ENCODE measurements around the gene ISCU. TPM values are rescaled to one million over a fixed set of nuclear protein-coding genes. Genes with fewer than 3 reads are reported as not detected.
A peak's percentile ranks its signal among the peaks of the same experiment; 100 is the strongest.
"Not testable (repeated sequence)": the region's sequence is repeated elsewhere in the genome, so short reads cannot be mapped to it uniquely, and the experiment has no call there.

The ISCU gene
- total RNA-seq, 1 donor from 2014 or later: 74.9 TPM

- H3K4me1 Mint-ChIP-seq (ENCODE audit: low read depth): peaks cover 81% of the 10 kb centered on the region
- DNase-seq (ENCODE audit: low spot score); H3K9me3 Mint-ChIP-seq; intact Hi-C loops (cut with micrococcal nuclease); H3K27ac Mint-ChIP-seq; H3K27me3 Mint-ChIP-seq (ENCODE audit: insufficient read depth); H3K4me3 Mint-ChIP-seq: not testable (repeated sequence)
- H3K36me3 Mint-ChIP-seq (ENCODE audit: low read depth): peaks cover 20% of the 10 kb centered on the region
Observed at GRCh38 chr12:108555383-108555782, 7.0 kb upstream of the ISCU start.

DNA sequence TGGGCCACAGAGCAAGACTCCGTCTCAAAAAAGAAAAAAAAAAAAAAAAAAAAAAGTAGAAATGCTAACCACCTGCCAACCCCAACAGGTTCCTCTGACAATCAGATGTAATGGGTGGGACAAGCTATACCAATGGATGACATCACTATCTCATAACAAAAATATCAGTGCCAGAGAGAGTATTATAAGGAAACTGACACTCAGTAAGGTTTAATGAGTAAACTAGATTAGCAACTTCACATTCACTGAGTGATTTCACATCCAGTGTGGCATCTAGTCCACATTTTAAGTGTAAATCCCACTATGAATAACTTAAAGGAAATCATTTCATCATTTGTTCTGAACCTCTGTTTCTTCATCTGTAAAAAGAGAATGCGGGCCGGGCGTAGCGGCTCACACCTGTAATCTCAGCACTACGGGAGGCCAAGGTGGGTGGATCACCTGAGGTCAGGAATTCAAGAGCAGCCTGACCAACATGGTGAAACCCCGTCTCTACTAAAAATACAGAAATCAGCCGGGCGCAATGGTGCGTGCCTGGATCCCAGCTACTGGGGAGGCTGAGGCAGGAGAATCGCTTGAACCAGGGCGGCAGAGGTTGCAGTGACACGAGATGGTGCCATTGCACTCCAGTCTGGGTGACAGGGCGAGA is 3.3 kb upstream of the ISCU start:
- no peaks in the 10 kb centered on the region for H3K9me3 Mint-ChIP-seq
- no peak for DNase-seq (ENCODE audit: low spot score)
- H3K27me3 Mint-ChIP-seq (ENCODE audit: insufficient read depth): no peaks in the 10 kb centered on the region
- peak overlapping the region; percentile 100 for H3K4me3 Mint-ChIP-seq
- peak overlapping the region; percentile 74 for H3K27ac Mint-ChIP-seq
- peaks cover 21% of the 10 kb centered on the region for H3K36me3 Mint-ChIP-seq (ENCODE audit: low read depth)
- intact Hi-C loops (cut with micrococcal nuclease): no loop called here
- peaks cover 64% of the 10 kb centered on the region for H3K4me1 Mint-ChIP-seq (ENCODE audit: low read depth)

- Mint-ChIP-seq H3K27me3 (ENCODE audit: insufficient read depth) (no peaks in the 10 kb centered on the region), H3K4me3 (peak overlapping the region; percentile 100), H3K36me3 (ENCODE audit: low read depth) (peaks cover 23% of the 10 kb centered on the region), H3K4me1 (ENCODE audit: low read depth) (peaks cover 63% of the 10 kb centered on the region), H3K9me3 (no peaks in the 10 kb centered on the region), H3K27ac (peak overlapping the region; percentile 99)
- no peak for DNase-seq (ENCODE audit: low spot score)
- intact Hi-C loops (cut with micrococcal nuclease): loop anchor here (1.0 to 10.0 kb wide), 3 partner anchors 10 to 797 kb away; partner anchors contain the start of gene PRDM4
Observed at GRCh38 chr12:108559748-108560147, 2.6 kb upstream of the ISCU start.

- Mint-ChIP-seq H3K36me3 (ENCODE audit: low read depth) (peaks cover 25% of the 10 kb centered on the region), H3K27me3 (ENCODE audit: insufficient read depth) (no peaks in the 10 kb centered on the region), H3K27ac (peak overlapping the region; percentile 99), H3K4me1 (ENCODE audit: low read depth) (peaks cover 59% of the 10 kb centered on the region), H3K4me3 (peak overlapping the region; percentile 100), H3K9me3 (no peaks in the 10 kb centered on the region)
- intact Hi-C loops (cut with micrococcal nuclease): loop anchor here (1.0 to 10.0 kb wide), 3 partner anchors 9 to 798 kb away; partner anchors contain the start of gene PRDM4
- no peak for DNase-seq (ENCODE audit: low spot score)
Observed at GRCh38 chr12:108560321-108560721, 2.1 kb upstream of the ISCU start.

DNA sequence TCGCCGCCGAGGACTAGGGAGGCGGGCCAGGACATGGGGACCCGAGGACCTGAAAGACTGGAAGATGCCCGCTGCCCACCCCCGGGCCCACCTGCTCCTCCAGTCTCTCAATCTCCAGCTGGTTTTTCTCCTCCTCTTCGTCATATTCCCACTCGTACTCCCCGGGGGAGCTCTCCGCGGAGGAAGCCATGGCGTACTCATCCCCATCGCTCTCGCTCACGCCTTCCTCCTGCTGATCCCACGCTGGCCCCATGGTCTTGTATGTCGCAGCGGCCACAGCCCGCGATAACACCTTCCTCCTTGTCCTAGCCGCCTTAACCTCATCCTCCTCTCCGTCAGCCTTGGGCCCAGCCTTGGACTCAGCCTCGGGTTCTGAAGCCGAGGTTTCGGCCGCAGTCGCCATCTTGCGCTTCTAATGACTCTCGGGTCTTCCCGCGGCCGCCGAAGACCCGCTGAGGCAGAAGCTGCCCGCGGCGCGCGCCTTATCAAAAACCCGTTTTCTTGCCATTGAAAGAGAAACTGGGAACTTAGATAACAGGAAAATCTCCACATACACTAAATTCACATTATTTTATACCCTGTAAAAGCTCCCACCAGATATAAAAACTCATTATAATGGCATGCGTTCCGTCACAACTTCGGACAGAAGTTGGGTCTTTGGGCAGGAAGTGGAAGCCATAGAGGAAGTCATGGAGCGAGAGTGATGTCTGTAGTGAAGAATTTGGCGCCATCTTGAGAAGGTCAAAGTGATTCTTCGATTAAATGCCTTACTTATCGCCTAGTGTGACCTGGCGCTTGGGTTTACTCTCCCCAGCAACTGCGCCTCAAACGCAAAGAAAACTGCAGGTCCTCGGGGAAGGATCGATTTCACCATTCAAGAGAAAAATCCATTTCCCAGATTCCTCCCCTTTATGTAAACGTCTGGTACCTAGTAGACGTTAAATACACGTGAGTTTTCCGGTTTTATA is 1.4 kb upstream of the ISCU start, which contains the start of gene SART3:
SART3 (minus strand) TSS at position 422 of the 968 bp plus-strand sequence; CDS start at position 403, 19 bp downstream.
- peak within 1 kb of the TSS; percentile 100 for H3K4me3 Mint-ChIP-seq
- DNase-seq (ENCODE audit: low spot score): peak; percentile 74
- no peaks in the 10 kb centered on the region for H3K9me3 Mint-ChIP-seq
- intact Hi-C loops (cut with micrococcal nuclease): loop anchor here (1.0 to 10.0 kb wide), 5 partner anchors 8 to 799 kb away; partner anchors contain the start of genes CORO1C, FICD and PRDM4
- peaks cover 29% of the 10 kb centered on the region for H3K36me3 Mint-ChIP-seq (ENCODE audit: low read depth)
- H3K27me3 Mint-ChIP-seq (ENCODE audit: insufficient read depth): no peaks in the 10 kb centered on the region
- H3K4me1 Mint-ChIP-seq (ENCODE audit: low read depth): peaks cover 58% of the 10 kb centered on the region
- peak within 1 kb of the TSS; percentile 99 for H3K27ac Mint-ChIP-seq

DNA sequence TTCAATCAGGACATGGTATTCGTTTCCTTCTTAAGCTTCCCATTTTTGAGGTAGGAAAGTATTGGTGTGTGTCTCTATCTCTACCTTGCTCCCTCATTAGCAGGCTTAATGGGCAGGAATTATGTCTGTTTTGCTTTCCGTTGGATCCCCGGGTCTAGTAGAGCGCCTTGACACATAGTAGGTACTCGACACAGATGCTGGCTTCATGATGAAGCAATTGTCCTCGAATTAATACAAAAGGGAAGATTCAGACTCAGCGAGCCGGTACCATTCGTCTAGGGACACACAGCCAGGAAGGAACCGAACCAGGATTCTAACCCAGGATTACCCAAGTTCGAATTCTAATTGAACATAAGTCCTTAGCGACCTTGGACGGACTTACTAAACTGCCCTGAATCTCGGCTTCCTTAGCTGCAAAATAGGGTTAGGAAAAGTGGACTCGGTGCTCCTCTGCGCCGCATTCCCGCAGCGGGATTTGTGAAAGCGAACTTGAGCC is 496 bp upstream of the ISCU start:
- H3K36me3 Mint-ChIP-seq (ENCODE audit: low read depth): peaks cover 30% of the 10 kb centered on the region
- intact Hi-C loops (cut with micrococcal nuclease): loop anchor here (1.0 to 10.0 kb wide), 8 partner anchors 11 to 800 kb away; partner anchors contain the start of genes CORO1C, FICD, PRDM4 and SSH1
- H3K4me3 Mint-ChIP-seq: peak overlapping the region; percentile 100
- peaks cover 57% of the 10 kb centered on the region for H3K4me1 Mint-ChIP-seq (ENCODE audit: low read depth)
- H3K27me3 Mint-ChIP-seq (ENCODE audit: insufficient read depth): no peaks in the 10 kb centered on the region
- DNase-seq (ENCODE audit: low spot score): no peak
- peak overlapping the region; percentile 99 for H3K27ac Mint-ChIP-seq
- H3K9me3 Mint-ChIP-seq: no peaks in the 10 kb centered on the region

DNA sequence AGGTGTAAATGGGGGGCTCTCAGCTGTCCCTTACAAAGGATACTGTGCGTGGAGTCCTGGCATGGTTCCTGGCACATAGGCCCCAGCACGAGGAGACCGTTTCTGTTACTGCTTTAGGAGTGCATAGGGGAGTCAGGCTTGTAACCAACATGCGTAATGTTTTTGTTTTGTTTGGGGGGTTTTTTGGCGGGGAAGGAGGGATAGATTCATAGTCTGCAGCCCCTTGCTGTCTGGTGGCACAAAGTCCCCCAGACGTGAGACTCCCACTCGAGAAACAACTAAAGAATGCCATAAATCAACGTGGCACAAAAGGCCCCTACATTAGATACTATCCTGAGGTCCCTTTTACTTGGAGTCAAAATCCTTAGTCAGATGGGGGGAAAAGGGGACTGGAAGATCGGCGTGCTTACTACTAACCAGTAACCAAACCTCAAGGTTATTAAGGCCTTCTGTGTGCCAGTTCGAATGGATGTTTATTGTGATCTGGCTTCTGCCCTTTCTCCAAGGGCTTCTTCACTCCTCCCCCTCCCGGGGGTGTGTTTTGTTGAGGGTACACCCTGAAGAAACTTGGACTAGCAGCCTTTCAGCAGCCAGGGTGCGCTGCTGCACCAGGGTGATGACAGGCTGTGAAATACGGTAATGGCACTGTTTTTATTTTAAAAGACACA is 874 bp downstream of the ISCU start:
- Mint-ChIP-seq H3K27ac (peak overlapping the region; percentile 99), H3K36me3 (ENCODE audit: low read depth) (peaks cover 43% of the 10 kb centered on the region), H3K4me3 (peak overlapping the region; percentile 100), H3K9me3 (no peaks in the 10 kb centered on the region), H3K4me1 (ENCODE audit: low read depth) (peaks cover 60% of the 10 kb centered on the region), H3K27me3 (ENCODE audit: insufficient read depth) (no peaks in the 10 kb centered on the region)
- intact Hi-C loops (cut with micrococcal nuclease): loop anchor here (1.0 to 10.0 kb wide), 10 partner anchors 55 to 801 kb away; partner anchors contain the start of genes ALKBH2, PRDM4, SELPLG and SSH1
- DNase-seq (ENCODE audit: low spot score): peak; percentile 82

GRCh38 chr12:108563804-108564151 is 1.4 kb downstream of the ISCU start:
- H3K4me3 Mint-ChIP-seq: peak overlapping the region; percentile 100
- H3K36me3 Mint-ChIP-seq (ENCODE audit: low read depth): peaks cover 47% of the 10 kb centered on the region
- H3K9me3 Mint-ChIP-seq: no peaks in the 10 kb centered on the region
- no peaks in the 10 kb centered on the region for H3K27me3 Mint-ChIP-seq (ENCODE audit: insufficient read depth)
- H3K4me1 Mint-ChIP-seq (ENCODE audit: low read depth): peaks cover 63% of the 10 kb centered on the region
- DNase-seq (ENCODE audit: low spot score): no peak
- intact Hi-C loops (cut with micrococcal nuclease): loop anchor here (1.0 to 10.0 kb wide), 10 partner anchors 55 to 801 kb away; partner anchors contain the start of genes ALKBH2, PRDM4, SELPLG and SSH1
- peak overlapping the region; percentile 99 for H3K27ac Mint-ChIP-seq

- H3K9me3 Mint-ChIP-seq: no peaks in the 10 kb centered on the region
- H3K27ac Mint-ChIP-seq: no peak overlapping the region
- no peaks in the 10 kb centered on the region for H3K27me3 Mint-ChIP-seq (ENCODE audit: insufficient read depth)
- peaks cover 53% of the 10 kb centered on the region for H3K36me3 Mint-ChIP-seq (ENCODE audit: low read depth)
- peaks cover 62% of the 10 kb centered on the region for H3K4me1 Mint-ChIP-seq (ENCODE audit: low read depth)
- no peak for DNase-seq (ENCODE audit: low spot score)
- H3K4me3 Mint-ChIP-seq: no peak overlapping the region
- intact Hi-C loops (cut with micrococcal nuclease): loop anchor here (5.0 to 10.0 kb wide), 2 partner anchors 590 to 802 kb away; partner anchors contain the start of gene PRDM4
Observed at GRCh38 chr12:108564724-108565123, 2.3 kb downstream of the ISCU start.

DNA sequence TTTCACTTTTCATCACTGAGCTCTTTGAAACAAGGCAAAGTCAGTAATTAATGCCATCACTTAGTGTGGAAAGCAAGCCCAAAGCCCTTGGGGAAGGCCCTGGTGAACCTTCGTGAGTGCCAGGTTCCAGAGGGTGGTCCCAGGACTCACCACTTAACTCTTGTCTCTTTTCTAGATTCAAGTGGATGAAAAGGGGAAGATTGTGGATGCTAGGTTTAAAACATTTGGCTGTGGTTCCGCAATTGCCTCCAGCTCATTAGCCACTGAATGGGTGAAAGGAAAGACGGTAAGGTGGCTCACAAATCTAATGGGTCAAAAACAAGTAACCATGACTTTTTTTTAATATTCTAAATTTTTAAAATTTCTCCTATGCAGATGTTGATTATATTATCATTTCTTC is 2.8 kb downstream of the ISCU start:
- no peaks in the 10 kb centered on the region for H3K27me3 Mint-ChIP-seq (ENCODE audit: insufficient read depth)
- DNase-seq (ENCODE audit: low spot score): no peak
- H3K27ac Mint-ChIP-seq: no peak overlapping the region
- H3K4me3 Mint-ChIP-seq: no peak overlapping the region
- intact Hi-C loops (cut with micrococcal nuclease): loop anchor here (10.0 kb wide), 1 partner anchor 590 kb away; no protein-coding TSS in a partner anchor
- peaks cover 58% of the 10 kb centered on the region for H3K4me1 Mint-ChIP-seq (ENCODE audit: low read depth)
- H3K36me3 Mint-ChIP-seq (ENCODE audit: low read depth): peaks cover 48% of the 10 kb centered on the region
- H3K9me3 Mint-ChIP-seq: no peaks in the 10 kb centered on the region

- no peaks in the 10 kb centered on the region for H3K9me3 Mint-ChIP-seq
- peaks cover 64% of the 10 kb centered on the region for H3K4me1 Mint-ChIP-seq (ENCODE audit: low read depth)
- intact Hi-C loops (cut with micrococcal nuclease): loop anchor here (10.0 kb wide), 1 partner anchor 589 kb away; no protein-coding TSS in a partner anchor
- H3K4me3 Mint-ChIP-seq: no peak overlapping the region
- peaks cover 44% of the 10 kb centered on the region for H3K36me3 Mint-ChIP-seq (ENCODE audit: low read depth)
- DNase-seq (ENCODE audit: low spot score): no peak
- peak overlapping the region; percentile 14 for H3K27ac Mint-ChIP-seq
- H3K27me3 Mint-ChIP-seq (ENCODE audit: insufficient read depth): no peaks in the 10 kb centered on the region
Observed at GRCh38 chr12:108565976-108566375, 3.6 kb downstream of the ISCU start.

DNA sequence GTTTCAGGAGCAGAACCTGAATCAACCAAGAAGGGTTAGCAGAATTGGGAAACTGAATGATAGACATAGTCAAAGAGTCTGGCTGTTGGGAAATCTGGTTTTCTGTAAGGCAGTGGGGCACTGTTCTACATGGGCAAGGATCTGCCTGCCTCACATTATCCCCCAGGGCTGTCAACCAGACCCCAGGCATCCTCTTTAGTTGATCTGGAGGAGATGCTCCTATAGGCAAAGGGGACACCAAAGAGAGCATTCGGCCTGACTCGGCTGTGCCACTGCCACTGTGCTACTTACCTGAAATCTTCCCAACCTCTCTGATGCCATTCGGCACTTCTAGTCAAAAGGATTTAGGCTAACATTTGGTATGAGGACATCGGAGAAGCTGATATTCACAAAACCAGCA is 4.1 kb downstream of the ISCU start:
- Mint-ChIP-seq H3K4me3 (no peak overlapping the region), H3K9me3 (no peaks in the 10 kb centered on the region), H3K27me3 (ENCODE audit: insufficient read depth) (no peaks in the 10 kb centered on the region), H3K27ac (peak overlapping the region; percentile 14), H3K36me3 (ENCODE audit: low read depth) (peaks cover 44% of the 10 kb centered on the region), H3K4me1 (ENCODE audit: low read depth) (peaks cover 65% of the 10 kb centered on the region)
- intact Hi-C loops (cut with micrococcal nuclease): loop anchor here (10.0 kb wide), 1 partner anchor 588 kb away; no protein-coding TSS in a partner anchor
- no peak for DNase-seq (ENCODE audit: low spot score)

Measured in activated T-helper 1 cell treated with anti-CD3 and anti-CD28 coated beads, Interleukin-12 subunit alpha, Interleukin-12 subunit beta, Interleukin-2, Interleukin-4 antibody, amounts not matched to agents 30 ng/mL and 10 ng/mL and 1 ng/mL, durations not matched to agents 14 hours and 24 hours and 36 hours (primary cell).